NT2/D1 (cell line): ENCODE results near the gene SLC38A8.

Source experiments
- DNase-seq: peaks from one replicate; pipeline ENCODE4 v3.0.0-alpha.2; 2011; ENCODE audit warnings: low read depth, low spot score
- H3K27me3 ChIP-seq: 2 replicates; pipeline ENCODE4 v1.6.0; 2011; ENCODE audit warnings: mild to moderate bottlenecking; ENCODE audit not compliant: insufficient read length, insufficient read depth
- H3K36me3 ChIP-seq: 2 replicates; pipeline ENCODE4 v1.6.1; 2011; ENCODE audit warnings: mild to moderate bottlenecking, low read length, mixed read lengths; ENCODE audit not compliant: insufficient read depth, insufficient read length
- H3K4me1 ChIP-seq: 2 replicates; pipeline ENCODE4 v1.5.1; 2011; ENCODE audit not compliant: insufficient read depth, insufficient read length
- H3K4me3 ChIP-seq: 2 replicates; pipeline ENCODE4 v1.5.1; 2011; ENCODE audit warnings: low read depth; ENCODE audit not compliant: insufficient read length
- H3K9ac ChIP-seq: 2 replicates; pipeline ENCODE4 v1.6.0; 2011; ENCODE audit warnings: low read depth; ENCODE audit not compliant: insufficient read length
- H3K9me3 ChIP-seq: 2 replicates; pipeline ENCODE4 v1.5.1; 2011; ENCODE audit warnings: mild to moderate bottlenecking, low read length; ENCODE audit not compliant: insufficient read depth
- SUZ12 ChIP-seq: IDR thresholded peaks from 2 replicates; pipeline ENCODE4 v1.6.1; 2011; ENCODE audit not compliant: insufficient read length, insufficient read depth; ENCODE audit errors: extremely low read depth
- YY1 ChIP-seq: IDR thresholded peaks from 2 replicates; pipeline ENCODE4 v1.6.1; 2011; ENCODE audit not compliant: insufficient read length, insufficient read depth
- ZNF274 ChIP-seq: IDR thresholded peaks from 2 replicates; pipeline ENCODE4 v1.6.1; 2011; ENCODE audit warnings: mild to moderate bottlenecking, low read depth, low read length

Gene SLC38A8

GRCh38 chr16:83978401-83978904 is 64.1 kb downstream of the SLC38A8 start:
- Histone ChIP-seq H3K36me3 (no peaks in the 10 kb centered on the region), H3K9ac (no peak overlapping the region), H3K4me3 (no peak overlapping the region), H3K27me3 (no peaks in the 10 kb centered on the region), H3K4me1 (peaks cover 9% of the 10 kb centered on the region), H3K9me3 (peaks cover 31% of the 10 kb centered on the region)
- no peak for DNase-seq
- TF ChIP-seq ZNF274 = no peak
- no peak for TF ChIP-seq YY1
- TF ChIP-seq SUZ12 = no peak

GRCh38 chr16:83977056-83977815 is 65.4 kb downstream of the SLC38A8 start:
- no peaks in the 10 kb centered on the region for H3K27me3 ChIP-seq
- DNase-seq = no peak
- H3K4me3 ChIP-seq = no peak overlapping the region
- TF ChIP-seq SUZ12 (no peak), ZNF274 (no peak), YY1 (no peak)
- peaks cover 31% of the 10 kb centered on the region for H3K9me3 ChIP-seq
- peaks cover 12% of the 10 kb centered on the region for H3K4me1 ChIP-seq
- no peak overlapping the region for H3K9ac ChIP-seq
- no peaks in the 10 kb centered on the region for H3K36me3 ChIP-seq

- H3K9ac ChIP-seq = no peak overlapping the region
- no peak overlapping the region for H3K4me3 ChIP-seq
- peaks cover 21% of the 10 kb centered on the region for H3K4me1 ChIP-seq
- no peaks in the 10 kb centered on the region for H3K36me3 ChIP-seq
- no peak for TF ChIP-seq YY1
- no peak for TF ChIP-seq ZNF274
- no peaks in the 10 kb centered on the region for H3K27me3 ChIP-seq
- no peak for DNase-seq
- H3K9me3 ChIP-seq = peaks cover 31% of the 10 kb centered on the region
These were observed 66.9 kb downstream of the SLC38A8 start for GRCh38 chr16:83975590-83976260.

- DNase-seq = no peak
These were observed 68.1 kb downstream of the SLC38A8 start for GRCh38 chr16:83974475-83974874.

GRCh38 chr16:83973581-83974385 is 68.8 kb downstream of the SLC38A8 start:
- Histone ChIP-seq H3K27me3 (peaks cover 11% of the 10 kb centered on the region), H3K4me1 (peaks cover 31% of the 10 kb centered on the region), H3K36me3 (no peaks in the 10 kb centered on the region), H3K9me3 (peaks cover 18% of the 10 kb centered on the region), H3K4me3 (no peak overlapping the region), H3K9ac (peak overlapping the region; percentile 13)
- no peak for TF ChIP-seq YY1
- TF ChIP-seq ZNF274 = no peak
- no peak for TF ChIP-seq SUZ12
- DNase-seq = no peak

More at GRCh38 chr16:83974475-83974874, 68.1 kb downstream of the SLC38A8 start:
- Histone ChIP-seq H3K9ac (no peak overlapping the region), H3K27me3 (peaks cover 4% of the 10 kb centered on the region), H3K9me3 (peaks cover 25% of the 10 kb centered on the region), H3K4me3 (no peak overlapping the region), H3K4me1 (peaks cover 31% of the 10 kb centered on the region), H3K36me3 (no peaks in the 10 kb centered on the region)
- no peak for TF ChIP-seq ZNF274
- no peak for TF ChIP-seq YY1
- no peak for TF ChIP-seq SUZ12

GRCh38 chr16:83973077-83973476 is 69.5 kb downstream of the SLC38A8 start:
- Histone ChIP-seq H3K36me3 (no peaks in the 10 kb centered on the region), H3K4me3 (no peak overlapping the region), H3K9ac (peak overlapping the region; percentile 25), H3K4me1 (peaks cover 31% of the 10 kb centered on the region), H3K27me3 (peaks cover 11% of the 10 kb centered on the region), H3K9me3 (peaks cover 11% of the 10 kb centered on the region)
- no peak for DNase-seq
- TF ChIP-seq SUZ12 = no peak
- no peak for TF ChIP-seq YY1
- no peak for TF ChIP-seq ZNF274
